22Rv1 (cell line): ENCODE measurements around the gene TBCK.

Source experiments
- CTCF ChIP-seq: fragments of 450-650 bp; IDR thresholded peaks from 2 replicates; pipeline ENCODE4 v1.5.1; 2017; ENCODE audit warnings: mild to moderate bottlenecking
- ZFX ChIP-seq: fragments of 450-650 bp; IDR thresholded peaks from 2 replicates; pipeline ENCODE4 v1.6.1; 2017; ENCODE audit warnings: antibody characterized with exemption, borderline replicate concordance

GRCh38 chr4:106253364-106254129, 62.5 kb downstream of the TBCK start:
- TF ChIP-seq CTCF, result no peak
- no peak for TF ChIP-seq ZFX
